Neural cell (in vitro differentiated cells): Measurements from ENCODE around the gene RAB44. TPM values are rescaled to one million over a fixed set of nuclear protein-coding genes. Genes with fewer than 3 reads are reported as not detected.

Experiments used
- H2AFZ ChIP-seq: fragments of 200-600, 300-800 bp; sonication (generic), shearing (Covaris generic); 2 replicates; pipeline ENCODE4 v1.6.0; 2014; ENCODE audit warnings: low read depth, mild to moderate bottlenecking, antibody characterized with exemption, low read length, moderate library complexity
- H3F3A ChIP-seq: fragments of 200-600 bp; shearing (Covaris generic); 2 replicates; pipeline ENCODE4 v1.6.1; 2016; ENCODE audit warnings: mild to moderate bottlenecking, moderate library complexity, mixed read lengths, antibody characterized with exemption, low read length; ENCODE audit not compliant: insufficient read depth, poor library complexity, severe bottlenecking
- H3K27ac ChIP-seq: fragments of 200-600, 300-800 bp; sonication (generic), shearing (Covaris generic); 2 replicates; pipeline ENCODE4 v1.5.1; 2014; ENCODE audit warnings: mild to moderate bottlenecking, low read length, moderate library complexity
- H3K27me3 ChIP-seq: fragments of 300-800, 200-600 bp; sonication (generic), shearing (Covaris generic); 2 replicates; pipeline ENCODE4 v1.6.0; 2014; ENCODE audit warnings: mild to moderate bottlenecking, low read depth, low read length, moderate library complexity; ENCODE audit not compliant: insufficient read depth
- H3K36me3 ChIP-seq: fragments of 300-800, 200-600 bp; sonication (generic), shearing (Covaris generic); 2 replicates; pipeline ENCODE4 v1.5.1; 2014; ENCODE audit warnings: mild to moderate bottlenecking, antibody characterized with exemption, low read length, moderate library complexity; ENCODE audit not compliant: insufficient read depth
- H3K4me2 ChIP-seq: fragments of 300-800, 200-600 bp; sonication (generic), shearing (Covaris generic); 2 replicates; pipeline ENCODE4 v1.6.0; 2014; ENCODE audit warnings: mild to moderate bottlenecking, low read length
- H3K4me3 ChIP-seq: fragments of 300-800, 200-600 bp; sonication (generic), shearing (Covaris generic); 2 replicates; pipeline ENCODE4 v1.5.1; 2014; ENCODE audit warnings: mild to moderate bottlenecking, low read length, moderate library complexity
- H3K79me2 ChIP-seq: fragments of 200-600 bp; shearing (Covaris generic); replicated peaks from 2 replicates; pipeline ENCODE4 v1.6.0; 2014; ENCODE audit warnings: mild to moderate bottlenecking, low read length, moderate library complexity; ENCODE audit not compliant: insufficient read depth
- H3K9ac ChIP-seq: fragments of 300-800, 200-600 bp; sonication (generic), shearing (Covaris generic); 2 replicates; pipeline ENCODE4 v1.6.1; 2016; ENCODE audit warnings: mild to moderate bottlenecking, low read length, mixed read lengths
- H3K9me2 ChIP-seq: fragments of 200-600 bp; shearing (Covaris generic); 2 replicates; pipeline ENCODE4 v1.6.1; 2016; ENCODE audit warnings: mild to moderate bottlenecking, low read length, mixed read lengths; ENCODE audit not compliant: insufficient read depth
- H3K9me3 ChIP-seq: fragments of 200-600, 300-800 bp; sonication (generic), shearing (Covaris generic); 2 replicates; pipeline ENCODE4 v1.6.1; 2016; ENCODE audit warnings: mild to moderate bottlenecking, mixed run types, low read length, moderate library complexity, mixed read lengths
- H4K20me1 ChIP-seq: fragments of 200-600 bp; shearing (Covaris generic); 2 replicates; pipeline ENCODE4 v1.6.1; 2016; ENCODE audit warnings: mild to moderate bottlenecking, mixed run types; ENCODE audit not compliant: insufficient read depth
- CTCF ChIP-seq: fragments of 450-650 bp; IDR thresholded peaks from 2 replicates; pipeline ENCODE4 v1.5.1; 2014; ENCODE audit warnings: antibody characterized with exemption, mild to moderate bottlenecking, moderate library complexity; ENCODE audit not compliant: poor library complexity, severe bottlenecking
- EP300 ChIP-seq: fragments of 450-650 bp; conservative IDR thresholded peaks from 2 replicates; pipeline ENCODE4 v1.6.1; 2014; ENCODE audit warnings: antibody characterized with exemption, mild to moderate bottlenecking, moderate library complexity; ENCODE audit not compliant: poor library complexity, severe bottlenecking
- EZH2 ChIP-seq: fragments of 200-600, 300-800 bp; shearing (Covaris generic), sonication (generic); IDR thresholded peaks from 2 replicates; pipeline ENCODE4 v1.6.1; 2014; ENCODE audit warnings: antibody characterized with exemption, low read length, borderline replicate concordance, mild to moderate bottlenecking; ENCODE audit not compliant: insufficient read depth, poor library complexity, severe bottlenecking
- MXI1 ChIP-seq: fragments of 450-650 bp; conservative IDR thresholded peaks from 2 replicates; pipeline ENCODE4 v1.6.1; 2014; ENCODE audit warnings: antibody characterized with exemption, mild to moderate bottlenecking; ENCODE audit not compliant: poor library complexity, severe bottlenecking
- POLR2AphosphoS5 ChIP-seq: IDR thresholded peaks from 2 replicates; pipeline ENCODE4 v1.6.1; 2012
- RAD21 ChIP-seq: fragments of 450-650 bp; conservative IDR thresholded peaks from 2 replicates; pipeline ENCODE4 v1.6.1; 2014; ENCODE audit warnings: antibody characterized with exemption, mild to moderate bottlenecking, moderate library complexity
- REST ChIP-seq: IDR thresholded peaks from 2 replicates; pipeline ENCODE4 v1.6.1; 2012; ENCODE audit warnings: borderline replicate concordance
- SMC3 ChIP-seq: fragments of 450-650 bp; conservative IDR thresholded peaks from 2 replicates; pipeline ENCODE4 v1.6.1; 2014; ENCODE audit warnings: antibody characterized with exemption, mild to moderate bottlenecking, moderate library complexity; ENCODE audit not compliant: poor library complexity
- TAF1 ChIP-seq: IDR thresholded peaks from 2 replicates; pipeline ENCODE4 v1.6.1; 2012; ENCODE audit warnings: low read depth
- polyA plus RNA-seq: library from polyadenylated mRNA; depleted of rRNA; stranded (reverse); fragments of >200 nt; gene quantifications from 2 replicates; pipeline ENCODE4 v1.2.3, GENCODE V29; 2014

Gene RAB44
- polyA plus RNA-seq, 1 donor from 2014 or later = not detected

DNA sequence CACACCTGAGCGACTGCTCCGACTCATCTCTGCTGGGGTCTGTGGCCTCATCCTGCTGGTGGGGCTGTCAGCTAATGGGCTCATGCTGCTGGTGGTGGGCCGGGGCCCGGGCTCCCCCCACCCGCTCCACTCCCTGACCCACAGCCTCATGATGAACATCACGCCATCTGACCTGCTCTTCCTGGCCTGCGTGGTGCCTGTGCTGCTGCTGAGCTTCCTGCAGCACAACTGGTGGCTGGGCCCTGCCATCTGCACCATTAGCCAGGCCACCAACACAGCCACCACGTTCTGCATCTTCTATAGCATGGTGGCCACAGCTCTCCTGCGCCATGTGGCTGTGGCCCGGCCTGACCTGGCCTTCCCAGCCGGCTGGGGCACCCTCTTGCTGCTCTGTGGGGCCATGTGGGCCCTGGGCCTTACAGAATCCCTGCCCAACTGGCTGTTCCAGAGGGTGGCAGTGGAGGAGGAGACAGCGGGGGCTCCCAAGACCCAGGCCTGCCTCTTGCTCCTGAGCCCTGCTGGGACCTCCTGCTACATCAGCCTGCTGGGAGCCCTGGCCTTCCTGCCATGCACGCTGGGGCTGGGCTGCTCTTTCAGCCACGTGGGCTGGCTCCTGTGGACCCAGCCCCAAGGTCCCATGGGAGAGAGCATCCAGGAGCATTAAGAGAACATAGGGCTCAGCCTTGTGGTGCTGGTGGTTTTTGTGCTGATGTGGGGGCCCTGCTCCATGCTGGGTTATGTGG lies 39.6 kb downstream of the RAB44 start:
- no peaks in the 10 kb centered on the region for H3K36me3 ChIP-seq
- no peak overlapping the region for H3K27ac ChIP-seq
- H3K9me3 ChIP-seq = no peaks in the 10 kb centered on the region
- no peaks in the 10 kb centered on the region for H3K27me3 ChIP-seq
- no peak overlapping the region for H2AFZ ChIP-seq
- H3K4me2 ChIP-seq = no peak overlapping the region
- no peak overlapping the region for H3K4me3 ChIP-seq
- no peaks in the 10 kb centered on the region for H4K20me1 ChIP-seq
- H3K9ac ChIP-seq = no peak overlapping the region
- no peaks in the 10 kb centered on the region for H3K9me2 ChIP-seq
- H3K79me2 ChIP-seq = no peaks in the 10 kb centered on the region
- TF ChIP-seq EP300 = no peak
- no peak for TF ChIP-seq TAF1
- no peak for TF ChIP-seq SMC3
- no peak for TF ChIP-seq POLR2AphosphoS5
- TF ChIP-seq REST = no peak
- TF ChIP-seq EZH2 = no peak
- no peak for TF ChIP-seq MXI1
- TF ChIP-seq RAD21 = no peak
- no peak for TF ChIP-seq CTCF
- no peaks in the 10 kb centered on the region for H3F3A ChIP-seq

DNA sequence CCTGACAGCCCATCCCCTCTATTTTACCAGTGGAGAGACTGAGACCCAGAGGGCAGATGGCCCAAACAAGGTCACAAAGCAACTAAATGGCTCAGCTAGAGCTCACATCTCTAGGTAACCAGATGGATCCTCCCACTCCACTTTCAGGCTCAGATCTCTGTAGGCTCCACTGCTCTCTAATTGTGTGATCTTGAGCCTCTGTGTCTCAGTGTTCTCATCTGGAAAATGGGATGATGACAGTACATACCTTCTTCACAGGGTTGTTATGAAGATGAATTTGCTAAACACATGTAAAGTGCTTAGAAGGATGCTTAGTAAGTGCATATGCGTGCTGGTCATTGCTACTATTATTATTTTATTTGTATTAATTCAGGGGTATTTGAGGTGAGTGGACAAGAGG lies 40.5 kb downstream of the RAB44 start:
- Histone ChIP-seq H3K9me3 (no peaks in the 10 kb centered on the region), H3K4me2 (no peak overlapping the region)

More for the DNA sequence above, 40.5 kb downstream of the RAB44 start:
- no peak overlapping the region for H2AFZ ChIP-seq
- H3K27ac ChIP-seq = no peak overlapping the region
- no peaks in the 10 kb centered on the region for H3F3A ChIP-seq
- H4K20me1 ChIP-seq = no peaks in the 10 kb centered on the region
- no peaks in the 10 kb centered on the region for H3K9me2 ChIP-seq
- H3K9ac ChIP-seq = no peak overlapping the region
- no peaks in the 10 kb centered on the region for H3K36me3 ChIP-seq
- TF ChIP-seq CTCF = no peak
- H3K4me3 ChIP-seq = no peak overlapping the region
- no peaks in the 10 kb centered on the region for H3K27me3 ChIP-seq
- H3K79me2 ChIP-seq = no peaks in the 10 kb centered on the region
